Activated T-cell treated with anti-CD3 and anti-CD28 coated beads for 1 hour (primary cell): ENCODE measurements around the gene DAB2IP.

Experiments used
- DNase-seq: peaks from one replicate; pipeline ENCODE4 v3.0.0-alpha.2; 2020; ENCODE audit warnings: low read depth

The DAB2IP gene

DNA sequence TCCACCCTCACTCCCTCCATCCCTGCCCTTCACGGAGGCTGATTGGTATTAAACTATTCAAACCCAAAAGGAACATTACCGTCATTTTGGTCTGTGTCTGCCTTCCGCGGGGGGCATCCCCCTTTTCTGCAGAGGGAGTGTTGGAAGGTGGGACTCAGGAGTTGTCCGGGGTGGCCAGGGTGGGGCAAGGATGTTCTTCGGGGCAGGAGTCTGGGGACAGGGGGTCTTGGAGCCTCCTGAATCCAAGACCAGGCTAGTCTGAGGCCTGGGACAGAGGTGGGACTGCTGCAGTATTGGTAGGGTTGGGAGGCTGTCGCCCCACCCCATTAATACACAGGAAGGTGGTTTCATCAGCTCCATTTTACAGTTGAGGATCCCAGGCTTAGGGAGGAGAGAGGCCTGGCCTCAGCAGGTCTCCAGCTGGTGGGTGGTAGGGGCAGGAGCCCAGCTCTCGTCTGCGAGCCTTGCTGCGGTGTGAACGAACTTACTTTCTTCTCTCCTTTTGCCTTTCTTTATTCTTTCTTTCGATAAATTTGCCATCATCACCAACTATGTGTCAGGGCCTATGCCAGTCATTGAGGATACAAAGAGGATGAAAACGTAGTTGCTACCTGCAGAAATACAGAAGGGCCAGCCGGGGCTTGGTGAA is 33.8 kb downstream of the DAB2IP start:
- no peak for DNase-seq

GRCh38 chr9:121685795-121686377 is 34.5 kb downstream of the DAB2IP start:
- no peak for DNase-seq

- DNase-seq: peak; percentile 22
Observed at GRCh38 chr9:121686930-121687541, 35.6 kb downstream of the DAB2IP start.

DNA sequence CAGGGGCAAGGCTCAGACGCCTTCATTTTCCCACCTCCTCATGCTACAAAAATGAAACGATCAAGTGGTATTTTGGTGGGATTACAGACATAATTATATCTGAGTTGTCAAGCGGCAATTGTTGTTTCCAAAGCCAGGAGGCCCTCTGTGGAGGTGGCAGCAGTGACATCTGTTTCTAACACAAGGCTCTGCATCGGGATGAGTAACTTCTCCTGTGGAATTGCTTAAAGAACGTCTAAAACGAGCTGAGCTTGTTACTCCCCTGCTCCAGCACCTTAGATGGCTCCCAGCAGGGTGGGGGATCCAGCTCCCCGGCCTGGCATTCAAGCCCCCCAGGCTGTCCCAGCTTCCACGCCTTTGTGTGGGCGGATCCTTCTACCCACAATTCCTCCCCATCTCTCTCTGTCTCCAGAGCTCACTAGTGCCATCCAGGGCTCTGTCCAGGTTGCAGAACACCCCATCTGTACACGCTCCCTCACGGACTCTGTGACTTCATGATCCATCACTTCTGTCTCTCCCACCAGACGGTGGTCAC is 36.8 kb downstream of the DAB2IP start:
- no peak for DNase-seq

DNA sequence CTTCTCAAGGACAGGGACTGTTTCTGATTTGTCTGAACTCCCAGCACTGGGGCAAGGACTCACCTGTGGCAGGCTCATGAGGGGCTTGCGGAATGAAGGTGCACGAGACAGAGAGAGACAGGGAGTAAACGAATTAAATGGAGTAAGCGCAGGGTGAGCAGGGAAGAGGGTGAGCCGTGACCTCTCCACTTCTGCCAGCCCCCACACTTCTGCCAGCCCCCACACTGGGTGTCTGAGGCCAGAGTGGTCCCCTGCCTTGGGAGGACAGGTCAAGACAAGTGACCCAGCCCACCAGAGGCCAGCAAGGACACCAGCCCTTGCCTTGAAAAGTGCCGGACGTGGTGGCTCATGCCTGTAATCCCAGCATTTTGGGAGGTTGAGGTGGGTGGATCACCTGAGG is 37.2 kb downstream of the DAB2IP start:
- DNase-seq: no peak

DNA sequence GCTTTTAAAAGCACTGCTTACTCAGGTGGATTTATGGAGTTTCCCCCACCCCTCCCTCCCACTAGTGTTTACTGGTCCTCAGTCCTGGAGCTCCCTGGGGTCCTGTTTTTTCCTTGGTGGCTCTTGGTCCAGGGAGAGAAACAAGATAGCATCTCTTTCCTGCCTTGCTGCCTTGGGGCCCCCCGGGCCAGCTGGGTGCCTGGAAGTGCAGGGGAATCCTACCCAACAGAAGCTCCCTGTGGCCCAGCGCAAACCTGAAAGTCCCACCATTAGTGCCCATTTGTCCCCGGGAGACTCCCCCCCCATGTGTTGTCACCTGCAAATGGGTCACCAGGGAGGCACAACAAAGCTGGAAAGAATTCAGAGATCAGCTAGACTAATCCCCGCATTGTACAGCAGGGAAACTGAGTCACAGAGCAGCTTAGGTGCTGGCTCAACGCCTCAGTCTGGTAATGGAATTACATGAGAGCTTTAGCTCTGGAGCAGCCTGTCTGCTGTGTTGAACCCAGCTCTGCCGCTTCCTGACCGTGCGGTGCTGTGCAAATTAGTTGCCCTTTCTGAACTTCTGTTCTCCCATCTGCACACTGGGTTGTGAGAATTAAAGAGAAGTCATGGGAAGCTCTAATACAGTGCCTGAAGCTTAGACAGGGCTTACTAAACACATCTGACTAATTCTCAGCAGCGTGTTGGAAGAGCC is 38.2 kb downstream of the DAB2IP start:
- no peak for DNase-seq

DNA sequence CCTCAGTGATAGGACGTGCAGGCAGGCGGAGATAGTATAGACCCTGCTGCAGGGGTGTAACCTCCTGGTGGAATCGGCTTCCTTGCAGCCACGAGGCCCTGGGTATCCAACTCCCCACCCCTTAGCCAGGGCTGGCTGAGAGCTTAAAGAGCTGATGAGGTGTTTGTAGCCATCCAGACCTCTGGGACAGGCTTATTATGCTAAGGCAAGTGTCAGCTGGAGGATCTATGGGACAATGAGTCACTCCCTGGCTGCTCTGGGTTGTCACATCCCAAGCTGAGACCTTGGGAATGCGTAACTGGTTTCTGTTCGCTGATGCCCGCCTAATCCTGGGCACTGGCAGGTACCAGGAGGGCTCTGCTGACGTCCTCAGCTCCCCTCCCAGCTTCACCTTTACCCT is 38.9 kb downstream of the DAB2IP start:
- no peak for DNase-seq

GRCh38 chr9:121690766-121691165 is 39.3 kb downstream of the DAB2IP start:
- DNase-seq: no peak

DNA sequence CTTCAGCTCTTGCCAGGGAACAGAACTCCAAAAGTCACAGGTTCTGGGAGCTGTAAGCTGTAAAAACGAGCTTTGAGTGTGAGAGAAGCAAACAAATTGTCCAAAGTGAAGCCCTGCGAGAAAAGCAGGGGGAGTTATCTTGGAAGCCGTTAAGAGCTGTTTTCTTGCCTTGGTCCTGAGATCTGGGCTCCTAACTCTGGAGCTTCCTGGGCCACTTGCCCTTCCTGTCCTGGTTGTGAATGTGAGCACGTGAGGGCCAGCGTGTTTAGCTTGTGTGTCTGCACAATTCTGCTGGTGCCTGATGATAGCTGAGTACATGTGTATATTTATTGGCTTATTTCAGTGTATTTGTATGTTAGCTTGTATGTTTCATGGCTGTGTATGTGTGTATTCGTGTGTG is 40.5 kb downstream of the DAB2IP start:
- DNase-seq: no peak

DNA sequence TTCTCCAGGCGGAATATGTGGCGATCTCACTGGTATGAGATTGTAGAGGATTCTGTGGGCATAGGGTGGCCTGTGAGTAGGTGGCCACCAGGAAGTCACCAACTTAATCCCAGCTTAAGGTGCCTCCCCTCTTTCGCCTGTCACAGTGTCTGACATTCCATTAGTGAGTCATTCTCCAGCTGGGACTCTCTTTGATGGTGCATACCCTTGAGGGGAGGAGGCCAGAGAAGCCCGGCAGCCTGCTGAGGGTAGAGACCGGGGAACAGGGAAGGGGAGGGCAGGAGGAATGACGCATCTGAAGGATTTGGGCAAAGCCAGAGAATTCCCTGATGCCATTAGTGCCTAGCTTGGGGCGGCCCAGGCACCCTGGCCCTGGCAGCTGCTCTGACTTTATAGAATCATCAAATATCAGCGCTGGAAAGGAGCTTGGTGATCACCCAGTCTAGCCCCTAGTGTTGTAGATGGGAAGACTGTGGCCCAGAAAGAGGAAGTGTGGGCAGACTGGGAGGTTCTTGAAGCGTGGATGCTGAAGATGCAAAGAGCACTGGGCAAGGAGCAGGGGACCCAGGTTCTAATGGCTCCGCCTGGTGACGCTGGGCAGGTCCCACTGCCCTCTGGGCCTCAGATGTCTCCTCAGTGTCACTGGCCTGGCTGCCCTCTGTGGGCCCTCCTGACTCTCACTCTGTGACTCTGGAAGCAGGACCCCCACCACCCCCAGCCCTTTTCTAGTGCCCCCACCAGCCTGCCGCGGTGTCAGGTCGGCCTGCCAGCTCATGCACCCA is 41.4 kb downstream of the DAB2IP start:
- no peak for DNase-seq

DNA sequence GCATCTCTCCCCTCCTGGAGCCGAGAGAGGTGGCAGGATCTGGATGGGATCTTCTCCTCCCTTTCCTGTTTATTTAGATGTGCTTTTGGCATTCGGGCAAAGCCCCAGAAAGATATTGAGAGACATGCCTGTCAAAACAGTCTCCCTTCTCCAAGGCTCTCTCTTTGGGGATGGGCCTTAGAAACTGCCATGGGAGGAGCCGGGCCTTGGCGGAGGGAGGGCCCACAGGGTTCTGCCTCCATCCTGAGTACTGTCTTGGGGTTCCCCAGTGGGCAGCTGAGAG is 41.9 kb downstream of the DAB2IP start:
- no peak for DNase-seq

DNA sequence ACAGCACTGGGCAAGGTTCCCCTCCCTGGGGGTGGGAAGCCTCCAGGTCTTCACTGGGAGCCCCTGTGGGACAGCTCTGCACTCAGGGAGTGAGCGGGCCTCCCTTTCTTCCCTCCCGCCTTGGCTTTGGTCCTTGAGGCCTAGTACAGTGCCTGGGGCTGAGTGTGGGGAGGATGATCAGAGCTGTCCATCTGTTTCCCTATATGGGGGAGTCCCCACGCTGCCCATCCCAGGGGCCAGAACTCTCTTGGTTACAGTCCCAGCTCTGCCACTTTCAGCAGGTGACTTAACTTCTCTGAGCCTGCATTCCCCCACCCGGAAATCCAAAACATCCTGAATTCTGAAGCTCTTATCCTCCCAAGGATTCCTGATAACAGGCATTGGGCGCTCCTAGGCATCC is 42.6 kb downstream of the DAB2IP start:
- DNase-seq: no peak

GRCh38 chr9:121694600-121694999 is 43.2 kb downstream of the DAB2IP start:
- no peak for DNase-seq

GRCh38 chr9:121696930-121697329 is 45.5 kb downstream of the DAB2IP start:
- no peak for DNase-seq

GRCh38 chr9:121698627-121699570 is 47.5 kb downstream of the DAB2IP start:
- no peak for DNase-seq

GRCh38 chr9:121699571-121700164 is 48.2 kb downstream of the DAB2IP start:
- no peak for DNase-seq

DNA sequence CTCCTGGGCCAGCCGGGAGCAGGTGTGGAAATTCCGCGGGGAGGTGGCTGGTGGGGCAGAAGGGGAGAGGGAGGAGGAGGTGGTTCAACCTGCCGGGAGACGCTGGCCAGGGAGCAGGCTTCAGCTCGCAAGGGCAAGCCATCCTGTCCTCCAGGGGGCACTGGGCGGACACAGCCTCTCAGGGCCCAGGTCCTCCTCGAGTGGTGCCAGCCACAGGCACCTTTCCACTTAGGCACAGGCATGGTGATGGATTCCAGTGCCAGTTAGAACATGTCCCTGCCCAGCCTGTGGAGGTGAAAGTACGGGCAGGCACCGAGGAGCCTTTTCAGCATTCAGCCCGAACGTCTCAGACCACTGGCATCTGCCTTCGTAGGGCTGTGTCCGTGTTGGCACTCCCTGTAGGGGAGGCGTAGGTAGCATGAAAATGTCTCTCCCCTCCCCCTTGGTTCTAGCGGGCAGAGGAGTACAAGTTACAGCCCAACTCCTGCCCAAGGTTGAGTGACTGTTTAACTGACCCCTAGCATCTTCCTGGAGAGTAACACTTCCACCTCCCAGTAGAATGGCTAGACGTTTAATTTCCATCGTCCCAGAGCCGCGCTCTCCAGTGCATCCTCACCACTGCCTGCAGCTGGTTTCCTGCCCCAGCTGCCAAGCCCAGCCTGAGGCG is 48.9 kb downstream of the DAB2IP start:
- no peak for DNase-seq

DNA sequence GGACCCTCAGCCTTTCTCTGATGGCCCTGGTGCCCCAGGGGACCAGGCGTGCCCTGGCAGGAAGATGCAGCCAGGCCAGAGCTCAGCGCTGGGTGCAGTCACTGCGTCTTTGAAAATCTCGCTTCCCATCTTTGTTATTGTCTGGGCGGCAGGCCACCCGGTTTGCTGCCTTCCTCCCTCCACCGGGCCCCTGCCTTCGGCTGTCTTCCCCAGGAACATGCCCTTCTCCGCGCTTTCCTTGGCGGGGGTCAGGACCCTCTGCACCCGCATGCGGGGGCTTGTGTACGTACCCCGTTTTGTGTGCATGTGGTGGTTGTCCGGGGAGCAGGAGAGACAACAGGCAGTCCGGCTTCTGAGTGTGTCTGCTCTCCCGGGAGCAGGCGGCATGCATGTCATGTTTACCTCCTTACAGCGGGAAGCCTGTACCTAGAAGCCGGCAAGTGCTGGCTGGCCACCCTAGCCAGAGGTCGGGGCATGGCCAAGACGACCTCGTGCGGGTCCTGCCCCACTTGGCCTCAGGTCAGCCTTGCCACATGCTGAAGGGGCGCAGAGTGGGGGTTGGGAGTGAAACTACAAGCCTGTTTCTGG is 49.5 kb downstream of the DAB2IP start:
- DNase-seq: no peak

DNA sequence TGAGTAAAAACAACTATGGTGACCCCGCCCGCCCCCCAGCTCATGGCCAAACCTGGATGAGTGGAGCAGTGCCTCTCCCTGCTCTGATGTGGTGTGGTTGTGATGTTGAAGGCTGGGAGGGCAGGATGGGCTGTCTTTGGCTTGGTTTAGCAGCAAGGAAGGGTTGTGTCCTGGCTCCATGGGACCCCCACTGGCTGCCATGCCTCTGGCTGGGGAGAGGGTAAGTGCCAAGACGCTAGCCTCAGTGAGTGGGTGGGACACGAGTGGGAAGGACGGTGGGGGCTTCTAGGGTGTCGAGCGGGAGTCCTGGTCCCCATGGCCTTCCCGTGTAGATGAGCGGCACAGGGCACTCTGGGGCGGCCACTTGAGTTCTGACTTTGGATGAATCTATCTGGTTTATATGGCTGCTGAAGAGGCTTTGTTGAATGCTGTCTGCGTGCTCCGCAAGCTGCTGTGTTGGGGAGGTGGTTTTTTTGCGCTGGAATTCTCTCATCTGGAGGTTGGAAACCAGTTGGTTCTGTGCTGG is 50.4 kb downstream of the DAB2IP start:
- DNase-seq: no peak
